SH-SY5Y (cell line): ENCODE measurements around the gene PRRT2.

Source experiments
- GATA2 ChIP-seq: IDR thresholded peaks from 2 replicates; pipeline ENCODE4 v1.6.1; 2011; ENCODE audit warnings: mild to moderate bottlenecking, low read depth, low read length
- GATA3 ChIP-seq: IDR thresholded peaks from 2 replicates; pipeline ENCODE4 v1.6.1; 2011; ENCODE audit warnings: low read depth, mild to moderate bottlenecking, low read length, moderate library complexity

DNA sequence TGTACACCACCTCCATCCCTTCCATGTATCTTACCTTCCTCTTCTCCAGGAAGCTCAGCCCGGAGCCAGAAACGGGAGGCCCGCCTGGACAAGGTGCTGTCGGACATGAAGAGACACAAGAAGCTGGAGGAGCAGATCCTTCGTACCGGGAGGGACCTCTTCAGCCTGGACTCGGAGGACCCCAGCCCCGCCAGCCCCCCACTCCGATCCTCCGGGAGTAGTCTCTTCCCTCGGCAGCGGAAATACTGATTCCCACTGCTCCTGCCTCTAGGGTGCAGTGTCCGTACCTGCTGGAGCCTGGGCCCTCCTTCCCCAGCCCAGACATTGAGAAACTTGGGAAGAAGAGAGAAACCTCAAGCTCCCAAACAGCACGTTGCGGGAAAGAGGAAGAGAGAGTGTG is 7.5 kb downstream of the PRRT2 start:
- TF ChIP-seq GATA2: no peak
- no peak for TF ChIP-seq GATA3
